Smooth muscle cell of the pulmonary artery (primary cell): ENCODE data around the gene ZFP3. TPM values are rescaled to one million over a fixed set of nuclear protein-coding genes. Genes with fewer than 3 reads are reported as not detected.

ENCODE experiments used
- total RNA-seq: library from RNA; depleted of rRNA; stranded (reverse); fragments of >200 nt; gene quantifications from 2 replicates; pipeline ENCODE4 v1.2.3, GENCODE V29; 2014

ZFP3 gene
- 0.92 and 1.6 TPM in 2 replicates for total RNA-seq

GRCh38 chr17:5078106-5079028 lies at the start of gene ZFP3:
ZFP3 (plus strand) TSS chr17:5078467; CDS start chr17:5091505, 13,038 bp downstream.

GRCh38 chr17:5035315-5035714 lies 43.0 kb upstream of the ZFP3 start, which contains the start of gene SLC52A1:
SLC52A1 (minus strand) TSS chr17:5035426; CDS start chr17:5034606, 820 bp downstream.

GRCh38 chr17:5111402-5112204 lies 33.3 kb downstream of the ZFP3 start, which contains the start of gene ZNF232:
ZNF232 (minus strand) TSS chr17:5111878; CDS start chr17:5111822, 56 bp downstream.

GRCh38 chr17:5115673-5116651 lies 37.7 kb downstream of the ZFP3 start, which contains the start of gene USP6:
USP6 (plus strand) TSS chr17:5116032; CDS start chr17:5130368, 14,336 bp downstream.

Other genes with a start within 250 kb of the ZFP3 start
- 49.9 and 73.2 TPM in 2 replicates for gene MINK1, start 245.1 kb upstream of the ZFP3 start, total RNA-seq
- gene C17orf107, start 178.9 kb upstream of the ZFP3 start, total RNA-seq = 6.4 and 9.9 TPM in 2 replicates
- gene CHRNE, start 175.4 kb upstream of the ZFP3 start, total RNA-seq = 0.33 and 2.8 TPM in 2 replicates
- gene GP1BA, start 146.2 kb upstream of the ZFP3 start, total RNA-seq = not detected in 2 replicates
- 69.7 and 71.2 TPM in 2 replicates for gene SLC25A11, start 138.4 kb upstream of the ZFP3 start, total RNA-seq
- gene RNF167, start 138.2 kb upstream of the ZFP3 start, total RNA-seq = 26.6 and 27.2 TPM in 2 replicates
- 405 and 683 TPM in 2 replicates for gene PFN1, start 129.9 kb upstream of the ZFP3 start, total RNA-seq
- 3.3 and 3.4 TPM in 2 replicates for gene ENO3, start 127.3 kb upstream of the ZFP3 start, total RNA-seq
- 39.8 and 47.0 TPM in 2 replicates for gene SPAG7, start 110.7 kb upstream of the ZFP3 start, total RNA-seq
- gene CAMTA2, start 90.8 kb upstream of the ZFP3 start, total RNA-seq = 17.1 and 23.0 TPM in 2 replicates
- gene INCA1, start 80.9 kb upstream of the ZFP3 start, total RNA-seq = 0.23 and 0.46 TPM in 2 replicates
- 83.3 and 112 TPM in 2 replicates for gene KIF1C, start 80.5 kb upstream of the ZFP3 start, total RNA-seq
- 0.07 and 0.13 TPM in 2 replicates for gene SLC52A1, start 43.0 kb upstream of the ZFP3 start, total RNA-seq
- 4.1 and 5.1 TPM in 2 replicates for gene ZNF232, start 33.4 kb downstream of the ZFP3 start, total RNA-seq
- under 0.01 TPM in 1 of 2 replicates, not detected in the other for gene USP6, start 37.6 kb downstream of the ZFP3 start, total RNA-seq
- 4.6 and 5.7 TPM in 2 replicates for gene ZNF594, start 113.4 kb downstream of the ZFP3 start, total RNA-seq
- not detected in 2 replicates for gene SCIMP, start 156.4 kb downstream of the ZFP3 start, total RNA-seq
- gene RABEP1, start 203.8 kb downstream of the ZFP3 start, total RNA-seq = 35.6 and 56.0 TPM in 2 replicates